GM23338 (cell line): ENCODE data around the gene ROR1. TPM values are rescaled to one million over a fixed set of nuclear protein-coding genes. Genes with fewer than 3 reads are reported as not detected.

Experiments
- ATAC-seq: fragments of 200-7000 bp; cut with Tn5 transposase; 3 replicates; pipeline ENCODE4 v1.9.1; 2020
- DNase-seq: peaks from one replicate; pipeline ENCODE4 v3.0.0-alpha.2; 2015; ENCODE audit warnings: low spot score
- H2AFZ ChIP-seq: fragments of 200-600 bp; sonication (generic); 2 replicates; pipeline ENCODE4 v1.8.0; 2016; ENCODE audit warnings: antibody characterized with exemption, mild to moderate bottlenecking, moderate library complexity
- H3F3A ChIP-seq: fragments of 200-600 bp; sonication (generic); replicated peaks from 2 replicates; pipeline ENCODE4 v1.8.0; 2017; ENCODE audit warnings: antibody characterized with exemption, mixed run types, low read depth
- H3K27ac ChIP-seq: fragments of 200-600 bp; sonication (generic); 2 replicates; pipeline ENCODE4 v1.6.1; 2016; ENCODE audit warnings: low read depth
- H3K27me3 ChIP-seq: fragments of 200-600 bp; sonication (generic); 2 replicates; pipeline ENCODE4 v1.8.0; 2016; ENCODE audit warnings: mild to moderate bottlenecking, mixed run types, moderate library complexity; ENCODE audit not compliant: insufficient read depth
- H3K36me3 ChIP-seq: fragments of 200-600 bp; sonication (generic); 2 replicates; pipeline ENCODE4 v1.8.0; 2016; ENCODE audit warnings: mild to moderate bottlenecking; ENCODE audit not compliant: insufficient read depth
- H3K4me1 ChIP-seq: fragments of 200-600 bp; sonication (generic); 2 replicates; pipeline ENCODE4 v1.8.0; 2016; ENCODE audit warnings: mild to moderate bottlenecking, moderate library complexity; ENCODE audit not compliant: insufficient read depth
- H3K4me2 ChIP-seq: fragments of 200-600 bp; sonication (generic); 2 replicates; pipeline ENCODE4 v1.7.1; 2017; ENCODE audit warnings: mixed run types
- H3K4me3 ChIP-seq: fragments of 200-600 bp; sonication (generic); 2 replicates; pipeline ENCODE4 v1.6.1; 2016; ENCODE audit warnings: mixed run types
- H3K79me2 ChIP-seq: fragments of 200-600 bp; sonication (generic); replicated peaks from 2 replicates; pipeline ENCODE4 v1.8.0; 2017; ENCODE audit warnings: mild to moderate bottlenecking; ENCODE audit not compliant: insufficient read depth
- H3K9me2 ChIP-seq: fragments of 200-600 bp; sonication (generic); 2 replicates; pipeline ENCODE4 v1.8.0; 2017; ENCODE audit not compliant: insufficient read depth
- H4K20me1 ChIP-seq: fragments of 200-600 bp; sonication (generic); replicated peaks from 2 replicates; pipeline ENCODE4 v1.8.0; 2017; ENCODE audit warnings: mild to moderate bottlenecking; ENCODE audit not compliant: insufficient read depth
- H3K27ac Mint-ChIP-seq: 2 replicates; pipeline ENCODE4 v1.8.0; 2020; ENCODE audit warnings: inconsistent platforms, mild to moderate bottlenecking, moderate library complexity, mixed read lengths
- H3K27me3 Mint-ChIP-seq: 3 replicates; pipeline ENCODE4 v1.8.0; 2022; ENCODE audit warnings: low read depth, mild to moderate bottlenecking, moderate library complexity, mixed read lengths, inconsistent platforms; ENCODE audit not compliant: insufficient read depth, poor library complexity
- H3K36me3 Mint-ChIP-seq: 3 replicates; pipeline ENCODE4 v1.8.0; 2021; ENCODE audit warnings: low read depth, mild to moderate bottlenecking, inconsistent platforms, moderate library complexity, mixed read lengths
- H3K4me1 Mint-ChIP-seq: 3 replicates; pipeline ENCODE4 v1.8.0; 2020; ENCODE audit warnings: mild to moderate bottlenecking, inconsistent platforms, mixed read lengths
- H3K4me3 Mint-ChIP-seq: 3 replicates; pipeline ENCODE4 v1.8.0; 2021; ENCODE audit warnings: moderate library complexity, mild to moderate bottlenecking, inconsistent platforms, mixed read lengths
- H3K9me3 Mint-ChIP-seq: 3 replicates; pipeline ENCODE4 v1.8.0; 2020; ENCODE audit warnings: moderate library complexity, mild to moderate bottlenecking, inconsistent platforms, mixed read lengths
- CREB1 ChIP-seq: fragments of 250-450 bp; sonication (Bioruptor Pico); IDR thresholded peaks from 2 replicates; pipeline ENCODE4 v1.5.0; 2020; ENCODE audit warnings: low read depth, mild to moderate bottlenecking, moderate library complexity
- EZH2 ChIP-seq: fragments of 200-600 bp; sonication (generic); IDR thresholded peaks from one replicate; pipeline ENCODE4 v1.8.0; 2017; ENCODE audit warnings: antibody characterized with exemption, mild to moderate bottlenecking, low read depth; ENCODE audit not compliant: unreplicated experiment
- EZH2phosphoT487 ChIP-seq: fragments of 200-600 bp; sonication (generic); IDR thresholded peaks from one replicate; pipeline ENCODE4 v1.8.1; 2018; ENCODE audit warnings: antibody characterized with exemption; ENCODE audit not compliant: unreplicated experiment
- JUNB ChIP-seq: IDR thresholded peaks from one replicate; pipeline ENCODE4 v1.6.1; 2016; ENCODE audit warnings: antibody characterized with exemption; ENCODE audit not compliant: unreplicated experiment
- NANOG ChIP-seq: IDR thresholded peaks from 2 replicates; pipeline ENCODE4 v1.6.1; 2016; ENCODE audit warnings: antibody characterized with exemption, borderline replicate concordance
- POLR2AphosphoS5 ChIP-seq: IDR thresholded peaks from 2 replicates; pipeline ENCODE4 v1.6.1; 2016; ENCODE audit warnings: antibody characterized with exemption, low read depth
- STAT1 ChIP-seq: IDR thresholded peaks from one replicate; pipeline ENCODE4 v1.6.1; 2016; ENCODE audit warnings: antibody characterized with exemption; ENCODE audit not compliant: unreplicated experiment
- ZNF114 ChIP-seq: fragments of 250-450 bp; sonication (Bioruptor Pico); IDR thresholded peaks from 2 replicates; pipeline ENCODE4 v1.5.0; 2020; ENCODE audit warnings: mild to moderate bottlenecking, moderate library complexity
- ZNF331 ChIP-seq: fragments of 250-450 bp; sonication (Bioruptor Pico); IDR thresholded peaks from 2 replicates; pipeline ENCODE4 v1.5.0; 2020; ENCODE audit warnings: low read depth, mild to moderate bottlenecking, moderate library complexity
- polyA plus RNA-seq: library from polyadenylated mRNA; unstranded; fragments of >200 nt; fragmentation: Nextera tagmentation; extraction: Ambion mirVana; gene quantifications from 2 replicates; pipeline ENCODE4 v1.2.1, GENCODE V29; 2016
- total RNA-seq: library from RNA; depleted of rRNA; stranded (reverse); fragments of >200 nt; shearing (Covaris generic); gene quantifications from 2 replicates; pipeline ENCODE4 v1.2.3, GENCODE V29; 2014
- TF ChIP-seq, protein P1 (sequence below): IDR thresholded peaks from 2 replicates; pipeline ENCODE4 v1.6.1; 2016; ENCODE audit warnings: antibody characterized with exemption
- TF ChIP-seq, protein P2 (sequence below): fragments of 250-450 bp; sonication (Bioruptor Pico); IDR thresholded peaks from 2 replicates; pipeline ENCODE4 v1.5.0; 2020; ENCODE audit warnings: mild to moderate bottlenecking, moderate library complexity
- TF ChIP-seq, protein P3 (sequence below), 2 experiments: fragments of 200-600 bp in 1 of 2; sonication (generic) in 1 of 2; conservative IDR thresholded peaks; 2 replicates each; pipeline versions ENCODE4 v1.5.1 to v1.6.1; 2016 to 2017; ENCODE audit warnings: antibody characterized with exemption in 2 of 2, low read depth in 2 of 2, mild to moderate bottlenecking in 2 of 2, moderate library complexity in 1 of 2
- TF ChIP-seq, protein P4 (sequence below): IDR thresholded peaks from one replicate; pipeline ENCODE4 v1.6.1; 2018; ENCODE audit warnings: antibody characterized with exemption; ENCODE audit not compliant: unreplicated experiment

Gene ROR1
- total and polyA plus RNA-seq, 2 experiments from 2014 or later = 59.7 to 96.0 TPM

DNA sequence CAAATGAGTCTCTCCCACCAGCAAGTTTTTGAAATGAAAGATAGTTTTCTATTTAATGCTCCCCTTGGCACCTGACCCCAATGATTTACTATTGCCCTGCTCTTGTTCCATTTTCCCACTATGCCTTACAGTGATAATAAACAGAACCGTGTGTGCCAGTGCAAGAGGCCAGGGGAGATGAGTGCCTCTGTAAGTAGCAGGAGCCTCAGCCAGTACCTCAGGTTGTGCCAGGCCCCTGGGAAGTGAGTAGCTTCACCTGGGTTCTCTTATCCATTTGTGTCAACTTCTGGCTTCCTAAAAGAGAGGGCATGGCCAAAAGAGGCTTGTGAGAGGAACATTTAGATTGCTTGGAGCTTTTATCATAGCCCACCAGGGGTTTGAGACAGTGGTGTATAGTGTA, 3.4 kb upstream of the ROR1 start:
- H3K4me1 ChIP-seq = peaks cover 21% of the 10 kb centered on the region
- H3K36me3 ChIP-seq = no peaks in the 10 kb centered on the region
- H3K4me2 ChIP-seq = no peak overlapping the region
- no peaks in the 10 kb centered on the region for H3F3A ChIP-seq
- H3K27me3 ChIP-seq = no peaks in the 10 kb centered on the region
- TF ChIP-seq ZNF114 (CRISPR knock-in tag) (no peak), CREB1 (no peak), STAT1 (no peak), EZH2phosphoT487 (no peak), ZNF331 (CRISPR knock-in tag) (no peak), POLR2AphosphoS5 (no peak), EZH2 (no peak), JUNB (no peak), NANOG (no peak)
- TF ChIP-seq, protein P1, sequence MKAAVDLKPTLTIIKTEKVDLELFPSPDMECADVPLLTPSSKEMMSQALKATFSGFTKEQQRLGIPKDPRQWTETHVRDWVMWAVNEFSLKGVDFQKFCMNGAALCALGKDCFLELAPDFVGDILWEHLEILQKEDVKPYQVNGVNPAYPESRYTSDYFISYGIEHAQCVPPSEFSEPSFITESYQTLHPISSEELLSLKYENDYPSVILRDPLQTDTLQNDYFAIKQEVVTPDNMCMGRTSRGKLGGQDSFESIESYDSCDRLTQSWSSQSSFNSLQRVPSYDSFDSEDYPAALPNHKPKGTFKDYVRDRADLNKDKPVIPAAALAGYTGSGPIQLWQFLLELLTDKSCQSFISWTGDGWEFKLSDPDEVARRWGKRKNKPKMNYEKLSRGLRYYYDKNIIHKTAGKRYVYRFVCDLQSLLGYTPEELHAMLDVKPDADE = no peak
- TF ChIP-seq, protein P2, sequence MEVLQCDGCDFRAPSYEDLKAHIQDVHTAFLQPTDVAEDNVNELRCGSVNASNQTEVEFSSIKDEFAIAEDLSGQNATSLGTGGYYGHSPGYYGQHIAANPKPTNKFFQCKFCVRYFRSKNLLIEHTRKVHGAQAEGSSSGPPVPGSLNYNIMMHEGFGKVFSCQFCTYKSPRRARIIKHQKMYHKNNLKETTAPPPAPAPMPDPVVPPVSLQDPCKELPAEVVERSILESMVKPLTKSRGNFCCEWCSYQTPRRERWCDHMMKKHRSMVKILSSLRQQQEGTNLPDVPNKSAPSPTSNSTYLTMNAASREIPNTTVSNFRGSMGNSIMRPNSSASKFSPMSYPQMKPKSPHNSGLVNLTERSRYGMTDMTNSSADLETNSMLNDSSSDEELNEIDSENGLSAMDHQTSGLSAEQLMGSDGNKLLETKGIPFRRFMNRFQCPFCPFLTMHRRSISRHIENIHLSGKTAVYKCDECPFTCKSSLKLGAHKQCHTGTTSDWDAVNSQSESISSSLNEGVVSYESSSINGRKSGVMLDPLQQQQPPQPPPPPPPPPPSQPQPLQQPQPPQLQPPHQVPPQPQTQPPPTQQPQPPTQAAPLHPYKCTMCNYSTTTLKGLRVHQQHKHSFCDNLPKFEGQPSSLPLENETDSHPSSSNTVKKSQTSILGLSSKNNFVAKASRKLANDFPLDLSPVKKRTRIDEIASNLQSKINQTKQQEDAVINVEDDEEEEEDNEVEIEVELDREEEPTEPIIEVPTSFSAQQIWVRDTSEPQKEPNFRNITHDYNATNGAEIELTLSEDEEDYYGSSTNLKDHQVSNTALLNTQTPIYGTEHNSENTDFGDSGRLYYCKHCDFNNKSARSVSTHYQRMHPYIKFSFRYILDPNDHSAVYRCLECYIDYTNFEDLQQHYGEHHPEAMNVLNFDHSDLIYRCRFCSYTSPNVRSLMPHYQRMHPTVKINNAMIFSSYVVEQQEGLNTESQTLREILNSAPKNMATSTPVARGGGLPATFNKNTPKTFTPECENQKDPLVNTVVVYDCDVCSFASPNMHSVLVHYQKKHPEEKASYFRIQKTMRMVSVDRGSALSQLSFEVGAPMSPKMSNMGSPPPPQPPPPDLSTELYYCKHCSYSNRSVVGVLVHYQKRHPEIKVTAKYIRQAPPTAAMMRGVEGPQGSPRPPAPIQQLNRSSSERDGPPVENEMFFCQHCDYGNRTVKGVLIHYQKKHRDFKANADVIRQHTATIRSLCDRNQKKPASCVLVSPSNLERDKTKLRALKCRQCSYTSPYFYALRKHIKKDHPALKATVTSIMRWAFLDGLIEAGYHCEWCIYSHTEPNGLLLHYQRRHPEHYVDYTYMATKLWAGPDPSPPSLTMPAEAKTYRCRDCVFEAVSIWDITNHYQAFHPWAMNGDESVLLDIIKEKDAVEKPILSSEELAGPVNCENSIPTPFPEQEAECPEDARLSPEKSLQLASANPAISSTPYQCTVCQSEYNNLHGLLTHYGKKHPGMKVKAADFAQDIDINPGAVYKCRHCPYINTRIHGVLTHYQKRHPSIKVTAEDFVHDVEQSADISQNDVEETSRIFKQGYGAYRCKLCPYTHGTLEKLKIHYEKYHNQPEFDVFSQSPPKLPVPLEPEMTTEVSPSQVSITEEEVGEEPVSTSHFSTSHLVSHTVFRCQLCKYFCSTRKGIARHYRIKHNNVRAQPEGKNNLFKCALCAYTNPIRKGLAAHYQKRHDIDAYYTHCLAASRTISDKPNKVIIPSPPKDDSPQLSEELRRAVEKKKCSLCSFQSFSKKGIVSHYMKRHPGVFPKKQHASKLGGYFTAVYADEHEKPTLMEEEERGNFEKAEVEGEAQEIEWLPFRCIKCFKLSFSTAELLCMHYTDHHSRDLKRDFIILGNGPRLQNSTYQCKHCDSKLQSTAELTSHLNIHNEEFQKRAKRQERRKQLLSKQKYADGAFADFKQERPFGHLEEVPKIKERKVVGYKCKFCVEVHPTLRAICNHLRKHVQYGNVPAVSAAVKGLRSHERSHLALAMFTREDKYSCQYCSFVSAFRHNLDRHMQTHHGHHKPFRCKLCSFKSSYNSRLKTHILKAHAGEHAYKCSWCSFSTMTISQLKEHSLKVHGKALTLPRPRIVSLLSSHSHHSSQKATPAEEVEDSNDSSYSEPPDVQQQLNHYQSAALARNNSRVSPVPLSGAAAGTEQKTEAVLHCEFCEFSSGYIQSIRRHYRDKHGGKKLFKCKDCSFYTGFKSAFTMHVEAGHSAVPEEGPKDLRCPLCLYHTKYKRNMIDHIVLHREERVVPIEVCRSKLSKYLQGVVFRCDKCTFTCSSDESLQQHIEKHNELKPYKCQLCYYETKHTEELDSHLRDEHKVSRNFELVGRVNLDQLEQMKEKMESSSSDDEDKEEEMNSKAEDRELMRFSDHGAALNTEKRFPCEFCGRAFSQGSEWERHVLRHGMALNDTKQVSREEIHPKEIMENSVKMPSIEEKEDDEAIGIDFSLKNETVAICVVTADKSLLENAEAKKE (CRISPR knock-in tag) = no peak
- TF ChIP-seq, protein P3, sequence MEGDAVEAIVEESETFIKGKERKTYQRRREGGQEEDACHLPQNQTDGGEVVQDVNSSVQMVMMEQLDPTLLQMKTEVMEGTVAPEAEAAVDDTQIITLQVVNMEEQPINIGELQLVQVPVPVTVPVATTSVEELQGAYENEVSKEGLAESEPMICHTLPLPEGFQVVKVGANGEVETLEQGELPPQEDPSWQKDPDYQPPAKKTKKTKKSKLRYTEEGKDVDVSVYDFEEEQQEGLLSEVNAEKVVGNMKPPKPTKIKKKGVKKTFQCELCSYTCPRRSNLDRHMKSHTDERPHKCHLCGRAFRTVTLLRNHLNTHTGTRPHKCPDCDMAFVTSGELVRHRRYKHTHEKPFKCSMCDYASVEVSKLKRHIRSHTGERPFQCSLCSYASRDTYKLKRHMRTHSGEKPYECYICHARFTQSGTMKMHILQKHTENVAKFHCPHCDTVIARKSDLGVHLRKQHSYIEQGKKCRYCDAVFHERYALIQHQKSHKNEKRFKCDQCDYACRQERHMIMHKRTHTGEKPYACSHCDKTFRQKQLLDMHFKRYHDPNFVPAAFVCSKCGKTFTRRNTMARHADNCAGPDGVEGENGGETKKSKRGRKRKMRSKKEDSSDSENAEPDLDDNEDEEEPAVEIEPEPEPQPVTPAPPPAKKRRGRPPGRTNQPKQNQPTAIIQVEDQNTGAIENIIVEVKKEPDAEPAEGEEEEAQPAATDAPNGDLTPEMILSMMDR (conservative IDR thresholded peaks at IDR 0.05; ENCODE audit: low read depth in 2 of 2) = no peak
- TF ChIP-seq, protein P4, sequence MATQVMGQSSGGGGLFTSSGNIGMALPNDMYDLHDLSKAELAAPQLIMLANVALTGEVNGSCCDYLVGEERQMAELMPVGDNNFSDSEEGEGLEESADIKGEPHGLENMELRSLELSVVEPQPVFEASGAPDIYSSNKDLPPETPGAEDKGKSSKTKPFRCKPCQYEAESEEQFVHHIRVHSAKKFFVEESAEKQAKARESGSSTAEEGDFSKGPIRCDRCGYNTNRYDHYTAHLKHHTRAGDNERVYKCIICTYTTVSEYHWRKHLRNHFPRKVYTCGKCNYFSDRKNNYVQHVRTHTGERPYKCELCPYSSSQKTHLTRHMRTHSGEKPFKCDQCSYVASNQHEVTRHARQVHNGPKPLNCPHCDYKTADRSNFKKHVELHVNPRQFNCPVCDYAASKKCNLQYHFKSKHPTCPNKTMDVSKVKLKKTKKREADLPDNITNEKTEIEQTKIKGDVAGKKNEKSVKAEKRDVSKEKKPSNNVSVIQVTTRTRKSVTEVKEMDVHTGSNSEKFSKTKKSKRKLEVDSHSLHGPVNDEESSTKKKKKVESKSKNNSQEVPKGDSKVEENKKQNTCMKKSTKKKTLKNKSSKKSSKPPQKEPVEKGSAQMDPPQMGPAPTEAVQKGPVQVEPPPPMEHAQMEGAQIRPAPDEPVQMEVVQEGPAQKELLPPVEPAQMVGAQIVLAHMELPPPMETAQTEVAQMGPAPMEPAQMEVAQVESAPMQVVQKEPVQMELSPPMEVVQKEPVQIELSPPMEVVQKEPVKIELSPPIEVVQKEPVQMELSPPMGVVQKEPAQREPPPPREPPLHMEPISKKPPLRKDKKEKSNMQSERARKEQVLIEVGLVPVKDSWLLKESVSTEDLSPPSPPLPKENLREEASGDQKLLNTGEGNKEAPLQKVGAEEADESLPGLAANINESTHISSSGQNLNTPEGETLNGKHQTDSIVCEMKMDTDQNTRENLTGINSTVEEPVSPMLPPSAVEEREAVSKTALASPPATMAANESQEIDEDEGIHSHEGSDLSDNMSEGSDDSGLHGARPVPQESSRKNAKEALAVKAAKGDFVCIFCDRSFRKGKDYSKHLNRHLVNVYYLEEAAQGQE = no peak
- no peaks in the 10 kb centered on the region; the same call in 2 of the 3 replicates for H3K9me3 Mint-ChIP-seq
- no peaks in the 10 kb centered on the region for H4K20me1 ChIP-seq
- H3K4me1 Mint-ChIP-seq = peaks cover 21% of the 10 kb centered on the region
- no peak overlapping the region for H3K27ac Mint-ChIP-seq
- no peak overlapping the region for H2AFZ ChIP-seq
- DNase-seq (no peak), ATAC-seq (no peak)
- no peak overlapping the region for H3K27ac ChIP-seq
- H3K4me3 ChIP-seq = no peak overlapping the region
- no peak overlapping the region for H3K4me3 Mint-ChIP-seq
- H3K27me3 Mint-ChIP-seq = peaks cover 13% of the 10 kb centered on the region
- no peaks in the 10 kb centered on the region for H3K9me2 ChIP-seq
- no peaks in the 10 kb centered on the region; the same call in 1 of the 2 replicates for H3K79me2 ChIP-seq
- peaks cover 2% of the 10 kb centered on the region; the same call in 1 of the 3 replicates for H3K36me3 Mint-ChIP-seq
